Activated naive CD8-positive, alpha-beta T cell (primary cell): ENCODE results near the gene CNOT6L.
"Not testable (repeated sequence)": the region's sequence is repeated elsewhere in the genome, so short reads cannot be mapped to it uniquely, and the experiment has no call there.

Source experiments
- H3K27ac Mint-ChIP-seq: one replicate; pipeline ENCODE4 v1.8.0; 2021; ENCODE audit warnings: mixed read lengths
- H3K27me3 Mint-ChIP-seq: one replicate; pipeline ENCODE4 v1.8.0; 2021; ENCODE audit warnings: mixed read lengths
- H3K36me3 Mint-ChIP-seq: one replicate; pipeline ENCODE4 v1.8.0; 2021; ENCODE audit warnings: mixed read lengths
- H3K4me1 Mint-ChIP-seq: one replicate; pipeline ENCODE4 v1.8.0; 2021; ENCODE audit warnings: low read depth, mixed read lengths
- H3K4me3 Mint-ChIP-seq: one replicate; pipeline ENCODE4 v1.8.0; 2021; ENCODE audit warnings: mild to moderate bottlenecking, mixed read lengths
- H3K9me3 Mint-ChIP-seq: one replicate; pipeline ENCODE4 v1.8.0; 2021; ENCODE audit warnings: low read depth, mixed read lengths

CNOT6L gene

GRCh38 chr4:77804471-77804870 lies 14.7 kb downstream of the CNOT6L start:
- Mint-ChIP-seq H3K9me3 (no peaks in the 10 kb centered on the region), H3K4me1 (peaks cover 86% of the 10 kb centered on the region), H3K36me3 (peaks cover 8% of the 10 kb centered on the region), H3K4me3 (no peak overlapping the region), H3K27ac (peak overlapping the region; percentile 66), H3K27me3 (no peaks in the 10 kb centered on the region)

DNA sequence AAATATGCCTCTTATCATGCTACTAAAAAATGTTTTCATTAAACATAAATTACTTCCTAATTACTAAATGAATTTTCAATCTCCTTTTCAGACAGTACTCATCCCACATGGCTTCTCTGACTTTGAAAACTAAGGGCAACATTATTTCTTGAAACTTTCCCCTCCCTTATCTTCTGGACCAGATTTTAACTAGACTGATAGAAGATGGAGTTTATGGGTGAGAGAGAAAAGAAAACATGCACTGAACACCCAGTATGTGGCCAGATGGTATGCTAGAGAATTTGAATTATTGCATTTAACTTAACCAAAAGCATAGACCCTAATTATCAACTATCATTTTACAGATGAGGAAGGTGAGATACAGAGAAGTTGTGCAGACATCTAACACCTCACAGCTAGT lies 16.8 kb downstream of the CNOT6L start:
- Mint-ChIP-seq H3K27me3 (no peaks in the 10 kb centered on the region), H3K36me3 (peaks cover 8% of the 10 kb centered on the region), H3K9me3 (no peaks in the 10 kb centered on the region), H3K4me3 (peak overlapping the region; percentile 27), H3K4me1 (peaks cover 86% of the 10 kb centered on the region), H3K27ac (peak overlapping the region; percentile 86)

DNA sequence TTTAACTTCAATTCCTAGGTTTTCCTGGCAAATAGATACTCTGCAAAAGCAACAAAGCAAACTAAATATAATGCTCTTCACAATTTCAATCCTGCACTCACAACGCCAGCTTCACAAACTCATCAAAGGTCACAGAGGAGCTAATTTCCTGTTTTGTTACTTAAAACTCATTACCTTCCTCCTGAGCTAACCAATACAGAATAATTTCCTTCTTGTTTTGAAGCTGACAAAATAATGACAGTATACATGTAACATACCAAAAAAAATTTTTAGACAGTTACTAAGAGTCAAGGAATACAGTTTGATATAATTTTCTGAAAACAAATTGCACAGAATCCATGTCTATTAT lies 17.9 kb downstream of the CNOT6L start:
- H3K4me1 Mint-ChIP-seq, result peaks cover 86% of the 10 kb centered on the region
- H3K9me3 Mint-ChIP-seq, result no peaks in the 10 kb centered on the region
- peaks cover 9% of the 10 kb centered on the region for H3K36me3 Mint-ChIP-seq
- peak overlapping the region; percentile 90 for H3K27ac Mint-ChIP-seq
- peak overlapping the region; percentile 74 for H3K4me3 Mint-ChIP-seq
- no peaks in the 10 kb centered on the region for H3K27me3 Mint-ChIP-seq

DNA sequence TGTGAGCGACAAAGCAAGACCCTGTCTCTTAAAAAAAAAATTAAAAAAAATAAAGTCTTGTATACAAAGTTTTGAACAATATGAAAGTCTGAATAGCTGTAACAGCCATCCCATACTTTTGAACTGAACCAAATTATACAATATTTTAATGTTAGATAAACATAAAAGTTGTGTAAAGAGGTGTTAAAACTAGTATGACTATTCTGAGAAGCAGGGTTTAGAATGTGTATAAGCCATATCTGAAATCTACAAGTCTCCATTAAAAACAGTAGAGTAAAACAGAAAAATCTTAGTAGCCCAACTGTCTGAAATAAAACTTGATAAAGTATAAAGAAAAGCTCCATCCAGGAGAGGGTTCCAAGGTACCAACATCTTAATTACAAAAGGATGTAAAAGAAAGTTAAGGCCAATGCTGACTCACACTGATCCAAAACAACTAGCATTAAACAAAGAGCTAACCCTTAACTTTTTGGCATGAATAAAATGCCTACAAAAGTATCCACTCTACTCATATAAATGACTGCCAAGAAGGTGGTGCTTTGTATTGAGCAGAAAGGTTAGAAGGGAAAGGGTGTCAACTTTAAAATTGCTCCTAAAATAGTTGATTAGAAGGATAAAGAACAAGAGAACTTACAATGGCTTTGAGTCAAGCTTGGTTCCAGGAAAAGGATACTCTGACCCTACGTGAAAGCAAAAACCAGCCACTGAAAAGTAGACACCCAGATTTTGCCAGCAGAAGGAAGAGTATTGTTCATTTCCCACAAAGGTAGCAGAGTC lies 18.5 kb downstream of the CNOT6L start:
- Mint-ChIP-seq H3K4me1 (peaks cover 83% of the 10 kb centered on the region), H3K27ac (peak overlapping the region; percentile 90), H3K4me3 (peak overlapping the region; percentile 74), H3K9me3 (no peaks in the 10 kb centered on the region), H3K27me3 (no peaks in the 10 kb centered on the region), H3K36me3 (peaks cover 10% of the 10 kb centered on the region)

- Mint-ChIP-seq H3K4me1 (peaks cover 81% of the 10 kb centered on the region), H3K36me3 (peaks cover 11% of the 10 kb centered on the region), H3K27ac (peak overlapping the region; percentile 90), H3K27me3 (no peaks in the 10 kb centered on the region), H3K9me3 (no peaks in the 10 kb centered on the region), H3K4me3 (peak overlapping the region; percentile 38)
Observed at GRCh38 chr4:77800077-77800476, 19.1 kb downstream of the CNOT6L start.

DNA sequence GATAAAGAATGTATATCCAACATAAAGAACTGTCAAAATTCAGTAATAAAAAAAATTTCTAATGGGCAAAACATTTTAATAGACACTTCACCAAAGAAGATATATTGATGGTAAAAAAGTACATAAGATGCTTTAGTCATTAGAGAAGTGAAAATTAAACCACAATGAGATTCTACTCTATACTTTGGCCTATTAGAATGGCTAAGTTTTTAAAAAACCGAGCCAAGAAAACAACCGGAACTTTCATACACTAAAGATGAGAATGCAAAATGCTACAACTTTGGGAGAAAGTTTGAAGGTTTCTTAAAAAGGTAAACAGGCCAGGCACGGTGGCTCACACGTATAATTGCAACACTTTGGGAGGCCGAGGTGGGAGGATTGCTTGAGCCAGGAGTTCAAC lies 20.8 kb downstream of the CNOT6L start:
- Mint-ChIP-seq H3K4me1 (peaks cover 80% of the 10 kb centered on the region), H3K27me3 (no peaks in the 10 kb centered on the region), H3K27ac (peak overlapping the region; percentile 90), H3K36me3 (peaks cover 14% of the 10 kb centered on the region), H3K9me3 (no peaks in the 10 kb centered on the region), H3K4me3 (peak overlapping the region; percentile 38)

DNA sequence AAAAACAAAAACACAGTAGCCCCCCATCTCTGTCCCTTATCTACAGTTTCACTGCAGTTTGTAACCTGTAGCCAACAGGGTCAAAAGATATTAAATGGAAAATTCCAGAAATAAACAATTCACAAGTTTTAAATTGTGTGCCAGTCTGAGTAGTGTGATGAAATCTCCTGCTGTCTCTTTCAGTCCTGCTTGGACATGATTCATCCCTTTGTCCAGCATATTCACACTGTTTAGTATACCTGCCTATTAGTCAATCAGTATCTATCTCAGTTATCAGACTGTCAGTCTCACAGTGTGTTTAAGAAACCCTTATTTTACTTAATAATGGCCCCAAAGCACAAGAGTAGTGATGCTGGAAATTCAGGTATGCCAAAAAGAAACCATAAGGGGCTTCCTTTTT lies 21.9 kb downstream of the CNOT6L start:
- peaks cover 14% of the 10 kb centered on the region for H3K36me3 Mint-ChIP-seq
- H3K9me3 Mint-ChIP-seq, result no peaks in the 10 kb centered on the region
- H3K27me3 Mint-ChIP-seq, result no peaks in the 10 kb centered on the region
- peak overlapping the region; percentile 77 for H3K27ac Mint-ChIP-seq
- peaks cover 77% of the 10 kb centered on the region for H3K4me1 Mint-ChIP-seq
- peak overlapping the region; percentile 44 for H3K4me3 Mint-ChIP-seq

GRCh38 chr4:77795326-77795725 lies 23.8 kb downstream of the CNOT6L start:
- peak overlapping the region; percentile 49 for H3K4me3 Mint-ChIP-seq
- peaks cover 75% of the 10 kb centered on the region for H3K4me1 Mint-ChIP-seq
- H3K36me3 Mint-ChIP-seq, result peaks cover 17% of the 10 kb centered on the region
- H3K27me3 Mint-ChIP-seq, result no peaks in the 10 kb centered on the region
- H3K27ac Mint-ChIP-seq, result peak overlapping the region; percentile 82
- H3K9me3 Mint-ChIP-seq, result no peaks in the 10 kb centered on the region

- Mint-ChIP-seq H3K4me3 (peak overlapping the region; percentile 38), H3K9me3 (no peaks in the 10 kb centered on the region), H3K27ac (peak overlapping the region; percentile 55), H3K36me3 (peaks cover 10% of the 10 kb centered on the region), H3K27me3 (no peaks in the 10 kb centered on the region), H3K4me1 (peaks cover 72% of the 10 kb centered on the region)
Observed at GRCh38 chr4:77790146-77790545, 29.0 kb downstream of the CNOT6L start.

DNA sequence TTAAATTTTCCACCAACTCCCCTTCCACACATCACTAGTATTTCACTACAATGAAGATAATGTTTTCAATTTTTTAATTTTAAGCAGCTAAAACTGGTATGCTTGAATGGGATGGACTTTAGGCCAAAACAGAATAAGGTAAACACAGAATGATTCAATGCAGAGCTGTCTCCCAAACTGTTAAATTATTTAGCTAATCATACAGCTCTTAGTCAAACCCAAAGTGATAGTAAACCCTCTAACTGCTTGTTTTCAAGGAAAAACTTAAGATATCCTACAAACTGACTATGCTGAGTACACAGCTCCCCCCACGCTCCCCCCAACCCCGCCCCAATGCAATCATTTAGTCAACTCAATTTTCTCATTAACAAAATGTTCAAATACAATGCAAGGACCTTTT lies 30.2 kb downstream of the CNOT6L start:
- peaks cover 71% of the 10 kb centered on the region for H3K4me1 Mint-ChIP-seq
- H3K4me3 Mint-ChIP-seq, result no peak overlapping the region
- peaks cover 6% of the 10 kb centered on the region for H3K36me3 Mint-ChIP-seq
- H3K27me3 Mint-ChIP-seq, result no peaks in the 10 kb centered on the region
- H3K9me3 Mint-ChIP-seq, result no peaks in the 10 kb centered on the region
- peak overlapping the region; percentile 64 for H3K27ac Mint-ChIP-seq

GRCh38 chr4:77787969-77788368 lies 31.2 kb downstream of the CNOT6L start:
- H3K9me3 Mint-ChIP-seq, result no peaks in the 10 kb centered on the region
- H3K4me3 Mint-ChIP-seq, result peak overlapping the region; percentile 30
- H3K36me3 Mint-ChIP-seq, result peaks cover 9% of the 10 kb centered on the region
- no peaks in the 10 kb centered on the region for H3K27me3 Mint-ChIP-seq
- H3K27ac Mint-ChIP-seq, result no peak overlapping the region
- peaks cover 71% of the 10 kb centered on the region for H3K4me1 Mint-ChIP-seq

DNA sequence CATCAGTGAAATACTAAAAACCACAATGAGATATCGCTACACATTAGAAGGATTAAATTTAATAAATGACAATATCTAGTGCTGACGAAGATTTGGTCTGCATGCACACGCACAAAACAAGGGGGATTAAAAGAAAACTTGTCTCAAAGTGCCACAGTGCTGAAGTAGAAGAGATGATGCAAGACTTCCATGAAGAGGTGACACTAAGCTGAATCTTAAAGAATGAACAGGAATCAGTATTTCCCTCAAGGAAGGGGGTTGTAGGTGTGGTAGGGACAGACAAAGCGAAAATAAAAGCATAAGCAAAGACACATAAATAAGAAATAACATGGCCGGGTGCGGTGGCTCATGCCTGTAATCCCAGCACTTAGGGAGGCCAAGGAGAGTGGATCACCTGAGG lies 33.5 kb downstream of the CNOT6L start:
- peak overlapping the region; percentile 83 for H3K27ac Mint-ChIP-seq
- H3K36me3 Mint-ChIP-seq, result peaks cover 6% of the 10 kb centered on the region
- no peaks in the 10 kb centered on the region for H3K27me3 Mint-ChIP-seq
- peak overlapping the region; percentile 54 for H3K4me3 Mint-ChIP-seq
- no peaks in the 10 kb centered on the region for H3K9me3 Mint-ChIP-seq
- peaks cover 75% of the 10 kb centered on the region for H3K4me1 Mint-ChIP-seq

DNA sequence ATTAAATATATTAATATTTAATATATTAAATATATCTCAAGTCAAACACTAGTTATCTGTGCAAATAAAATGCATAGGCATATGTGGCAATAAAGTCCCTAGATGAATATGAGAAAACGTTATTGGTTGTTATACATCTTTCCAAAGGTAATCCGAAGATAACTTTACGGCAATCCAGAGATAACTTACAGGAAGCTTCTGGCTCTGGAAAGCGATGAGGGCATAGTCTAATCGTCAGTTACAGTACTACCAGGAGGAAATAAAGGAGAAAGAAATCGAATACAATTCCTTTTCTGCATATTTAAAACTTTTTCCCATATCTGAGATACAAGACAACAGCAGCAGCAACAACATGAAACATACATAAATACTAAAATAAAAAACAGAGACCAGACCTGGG lies 35.3 kb downstream of the CNOT6L start:
- H3K27ac Mint-ChIP-seq, result no peak overlapping the region
- peaks cover 74% of the 10 kb centered on the region for H3K4me1 Mint-ChIP-seq
- peaks cover 3% of the 10 kb centered on the region for H3K36me3 Mint-ChIP-seq

GRCh38 chr4:77782102-77782835 lies 36.9 kb downstream of the CNOT6L start:
- Mint-ChIP-seq H3K4me1 (peaks cover 72% of the 10 kb centered on the region), H3K4me3 (no peak overlapping the region), H3K9me3 (no peaks in the 10 kb centered on the region), H3K27me3 (no peaks in the 10 kb centered on the region), H3K27ac (peak overlapping the region; percentile 8), H3K36me3 (peaks cover 4% of the 10 kb centered on the region)

More for the DNA sequence above, 35.3 kb downstream of the CNOT6L start:
- Mint-ChIP-seq H3K27me3 (no peaks in the 10 kb centered on the region), H3K9me3 (no peaks in the 10 kb centered on the region), H3K4me3 (no peak overlapping the region)

GRCh38 chr4:77780762-77781161 lies 38.4 kb downstream of the CNOT6L start:
- H3K36me3 Mint-ChIP-seq, H3K9me3 Mint-ChIP-seq, H3K27me3 Mint-ChIP-seq: not testable (repeated sequence)
- peaks cover 76% of the 10 kb centered on the region for H3K4me1 Mint-ChIP-seq
- H3K27ac Mint-ChIP-seq, result peak overlapping the region; percentile 71
- H3K4me3 Mint-ChIP-seq, result peak overlapping the region; percentile 5
